Mesendoderm (in vitro differentiated cells): ENCODE measurements around the gene RNF187. TPM values are rescaled to one million over a fixed set of nuclear protein-coding genes. Genes with fewer than 3 reads are reported as not detected.

ENCODE experiments used
- DNase-seq: peaks from one replicate; pipeline ENCODE4 v3.0.0; 2013
- H2AK5ac ChIP-seq: 2 replicates; pipeline ENCODE4 v1.6.1; 2013; ENCODE audit warnings: low read length, inconsistent platforms
- H2BK120ac ChIP-seq: 2 replicates; pipeline ENCODE4 v1.6.1; 2013; ENCODE audit warnings: low read depth, mild to moderate bottlenecking, low read length, moderate library complexity, mixed read lengths
- H2BK15ac ChIP-seq: replicated peaks from 2 replicates; pipeline ENCODE4 v1.6.1; 2013; ENCODE audit warnings: low read depth, mild to moderate bottlenecking, moderate library complexity
- H2BK5ac ChIP-seq: 2 replicates; pipeline ENCODE4 v1.6.1; 2013; ENCODE audit warnings: low read length, inconsistent platforms
- H3K18ac ChIP-seq: 2 replicates; pipeline ENCODE4 v1.6.1; 2013; ENCODE audit warnings: mild to moderate bottlenecking, low read length, mixed read lengths
- H3K23ac ChIP-seq: one replicate; pipeline ENCODE4 v1.6.1; 2013; ENCODE audit warnings: low read length
- H3K27ac ChIP-seq: 2 replicates; pipeline ENCODE4 v1.5.1; 2013; ENCODE audit warnings: low read depth, mild to moderate bottlenecking, inconsistent platforms, low read length, moderate library complexity
- H3K27me3 ChIP-seq: 2 replicates; pipeline ENCODE4 v1.6.1; 2013; ENCODE audit warnings: low read length, control low read depth, mild to moderate bottlenecking, inconsistent platforms; ENCODE audit not compliant: insufficient read depth, poor library complexity
- H3K36me3 ChIP-seq: 2 replicates; pipeline ENCODE4 v1.6.1; 2013; ENCODE audit warnings: low read length, inconsistent platforms; ENCODE audit not compliant: control insufficient read depth, insufficient read depth
- H3K4ac ChIP-seq: one replicate; pipeline ENCODE4 v1.6.1; 2013; ENCODE audit warnings: low read depth, mild to moderate bottlenecking, low read length, moderate library complexity
- H3K4me1 ChIP-seq: 2 replicates; pipeline ENCODE4 v1.6.1; 2013; ENCODE audit warnings: low read depth, low read length, inconsistent platforms; ENCODE audit not compliant: control insufficient read depth
- H3K4me2 ChIP-seq: 2 replicates; pipeline ENCODE4 v1.6.1; 2013; ENCODE audit warnings: low read length
- H3K4me3 ChIP-seq: 2 replicates; pipeline ENCODE4 v1.5.1; 2013; ENCODE audit warnings: mild to moderate bottlenecking, low read length
- H3K56ac ChIP-seq: one replicate; pipeline ENCODE4 v1.6.1; 2013; ENCODE audit warnings: low read length
- H3K79me1 ChIP-seq: 2 replicates; pipeline ENCODE4 v1.6.1; 2013; ENCODE audit warnings: low read length, inconsistent platforms
- H3K79me2 ChIP-seq: 2 replicates; pipeline ENCODE4 v1.6.1; 2013; ENCODE audit warnings: mild to moderate bottlenecking, low read length; ENCODE audit not compliant: control insufficient read depth, insufficient read depth
- H3K9ac ChIP-seq: 2 replicates; pipeline ENCODE4 v1.6.1; 2013; ENCODE audit warnings: low read length, inconsistent platforms
- H4K5ac ChIP-seq: one replicate; pipeline ENCODE4 v1.6.1; 2013; ENCODE audit warnings: low read length
- H4K8ac ChIP-seq: one replicate; pipeline ENCODE4 v1.6.1; 2013; ENCODE audit warnings: low read depth, mild to moderate bottlenecking, control low read depth, low read length, moderate library complexity
- WGBS: extraction: QIAGEN DNeasy Blood & Tissue Kit; methylation state at CpG from one replicate; pipeline ENCODE4 v1.1.7; 2013; ENCODE audit warnings: low lambda C conversion rate, missing lambda C conversion rate; ENCODE audit not compliant: insufficient coverage; ENCODE audit errors: extremely low coverage; 5-methylcytosine and 5-hydroxymethylcytosine counted together
- polyA plus RNA-seq, 2 experiments: library from polyadenylated mRNA; stranded (reverse); fragments of 200-250 nt; gene quantifications; one replicate each; pipeline ENCODE4 v1.2.3, GENCODE V29; 2013

RNF187 gene
- polyA plus RNA-seq (2013, experiment 1 of 2): 38.8 TPM
- polyA plus RNA-seq (2013, experiment 2 of 2): 38.9 TPM

GRCh38 chr1:228487336-228488124 lies at the start of gene RNF187:
RNF187 (plus strand) TSS chr1:228487382.
- DNase-seq: no peak
- no CpG with 5 or more reads among the region's 113 CpGs for WGBS
- no peak within 1 kb of the TSS for H4K8ac ChIP-seq
- H3K9ac ChIP-seq: peak within 1 kb of the TSS; percentile 96
- H3K79me2 ChIP-seq: peaks cover 4% of the 10 kb centered on the region
- H2BK15ac ChIP-seq: no peak within 1 kb of the TSS
- peak within 1 kb of the TSS; percentile 54 for H2AK5ac ChIP-seq
- H4K5ac ChIP-seq: no peak within 1 kb of the TSS
- H2BK5ac ChIP-seq: peak within 1 kb of the TSS; percentile 88
- peak within 1 kb of the TSS; percentile 98 for H3K56ac ChIP-seq
- H3K27me3 ChIP-seq: no peaks in the 10 kb centered on the region
- H3K4me3 ChIP-seq: peak within 1 kb of the TSS; percentile 96
- H2BK120ac ChIP-seq: no peak within 1 kb of the TSS
- H3K23ac ChIP-seq: peak within 1 kb of the TSS; percentile 95
- H3K4me1 ChIP-seq: no peaks in the 10 kb centered on the region
- peak within 1 kb of the TSS; percentile 89 for H3K18ac ChIP-seq
- H3K79me1 ChIP-seq: peaks cover 13% of the 10 kb centered on the region
- peak within 1 kb of the TSS; percentile 96 for H3K4me2 ChIP-seq
- H3K4ac ChIP-seq: peak within 1 kb of the TSS; percentile 83
- peaks cover 2% of the 10 kb centered on the region for H3K36me3 ChIP-seq
- peak within 1 kb of the TSS; percentile 94 for H3K27ac ChIP-seq

GRCh38 chr1:228437424-228437962 lies 49.7 kb upstream of the RNF187 start:
- Histone ChIP-seq H3K4me3 (no peak overlapping the region), H3K79me2 (no peaks in the 10 kb centered on the region), H3K4me2 (no peak overlapping the region), H3K9ac (no peak overlapping the region), H3K18ac (no peak overlapping the region), H2BK15ac (no peak overlapping the region), H3K56ac (no peak overlapping the region), H2BK120ac (no peak overlapping the region), H3K27me3 (no peaks in the 10 kb centered on the region), H4K5ac (no peak overlapping the region), H3K23ac (no peak overlapping the region), H2BK5ac (no peak overlapping the region), H3K36me3 (no peaks in the 10 kb centered on the region), H3K27ac (no peak overlapping the region), H2AK5ac (no peak overlapping the region), H3K4me1 (peaks cover 5% of the 10 kb centered on the region), H3K79me1 (no peaks in the 10 kb centered on the region), H4K8ac (no peak overlapping the region), H3K4ac (no peak overlapping the region)
- DNase-seq: no peak
- WGBS: no CpG with 5 or more reads among the region's 7 CpGs

GRCh38 chr1:228438266-228438665 lies 48.9 kb upstream of the RNF187 start:
- no peak overlapping the region for H2AK5ac ChIP-seq
- H3K27ac ChIP-seq: no peak overlapping the region
- no peaks in the 10 kb centered on the region for H3K79me1 ChIP-seq
- no peak for DNase-seq
- H3K4ac ChIP-seq: no peak overlapping the region
- H2BK5ac ChIP-seq: no peak overlapping the region
- H3K27me3 ChIP-seq: no peaks in the 10 kb centered on the region
- H3K4me3 ChIP-seq: no peak overlapping the region
- no peak overlapping the region for H3K23ac ChIP-seq
- H3K18ac ChIP-seq: no peak overlapping the region
- H2BK120ac ChIP-seq: no peak overlapping the region
- WGBS: no CpG with 5 or more reads among the region's 1 CpG
- no peak overlapping the region for H3K9ac ChIP-seq
- no peaks in the 10 kb centered on the region for H3K36me3 ChIP-seq
- no peak overlapping the region for H3K4me2 ChIP-seq
- H4K5ac ChIP-seq: no peak overlapping the region
- H3K79me2 ChIP-seq: no peaks in the 10 kb centered on the region
- no peak overlapping the region for H4K8ac ChIP-seq
- H2BK15ac ChIP-seq: no peak overlapping the region
- H3K4me1 ChIP-seq: peaks cover 5% of the 10 kb centered on the region
- no peak overlapping the region for H3K56ac ChIP-seq

- Histone ChIP-seq H3K27me3 (peaks cover 11% of the 10 kb centered on the region), H2AK5ac (no peak overlapping the region), H3K9ac (no peak overlapping the region), H3K23ac (no peak overlapping the region), H4K8ac (no peak overlapping the region), H3K4me2 (no peak overlapping the region), H3K79me1 (no peaks in the 10 kb centered on the region), H3K4ac (no peak overlapping the region), H3K79me2 (no peaks in the 10 kb centered on the region), H3K4me1 (no peaks in the 10 kb centered on the region), H3K4me3 (no peak overlapping the region), H3K36me3 (no peaks in the 10 kb centered on the region), H3K18ac (no peak overlapping the region), H2BK15ac (no peak overlapping the region), H2BK120ac (no peak overlapping the region), H3K56ac (no peak overlapping the region), H4K5ac (no peak overlapping the region), H2BK5ac (no peak overlapping the region), H3K27ac (no peak overlapping the region)
- DNase-seq: no peak
- no CpG with 5 or more reads among the region's 9 CpGs for WGBS
Observed at GRCh38 chr1:228440761-228441500, 46.3 kb upstream of the RNF187 start.

- H4K8ac ChIP-seq: no peak overlapping the region
- H3K27ac ChIP-seq: no peak overlapping the region
- H3K18ac ChIP-seq: no peak overlapping the region
- no peak overlapping the region for H3K4me3 ChIP-seq
- no peaks in the 10 kb centered on the region for H3K79me2 ChIP-seq
- no peak overlapping the region for H3K4me2 ChIP-seq
- no peak overlapping the region for H3K9ac ChIP-seq
- DNase-seq: no peak
- peaks cover 13% of the 10 kb centered on the region for H3K27me3 ChIP-seq
- H3K4me1 ChIP-seq: no peaks in the 10 kb centered on the region
- no peak overlapping the region for H2AK5ac ChIP-seq
- no peak overlapping the region for H3K56ac ChIP-seq
- no peak overlapping the region for H3K23ac ChIP-seq
- H2BK120ac ChIP-seq: no peak overlapping the region
- no peaks in the 10 kb centered on the region for H3K79me1 ChIP-seq
- H2BK15ac ChIP-seq: no peak overlapping the region
- H2BK5ac ChIP-seq: no peak overlapping the region
- H4K5ac ChIP-seq: no peak overlapping the region
- no peaks in the 10 kb centered on the region for H3K36me3 ChIP-seq
- no peak overlapping the region for H3K4ac ChIP-seq
Observed at GRCh38 chr1:228443395-228443794, 43.8 kb upstream of the RNF187 start.
